ENCODE measurements around the gene CRAMP1.

The CRAMP1 gene

GRCh38 chr16:1655909-1656807, 44.0 kb downstream of the CRAMP1 start:
- TF ChIP-seq, protein P1, sequence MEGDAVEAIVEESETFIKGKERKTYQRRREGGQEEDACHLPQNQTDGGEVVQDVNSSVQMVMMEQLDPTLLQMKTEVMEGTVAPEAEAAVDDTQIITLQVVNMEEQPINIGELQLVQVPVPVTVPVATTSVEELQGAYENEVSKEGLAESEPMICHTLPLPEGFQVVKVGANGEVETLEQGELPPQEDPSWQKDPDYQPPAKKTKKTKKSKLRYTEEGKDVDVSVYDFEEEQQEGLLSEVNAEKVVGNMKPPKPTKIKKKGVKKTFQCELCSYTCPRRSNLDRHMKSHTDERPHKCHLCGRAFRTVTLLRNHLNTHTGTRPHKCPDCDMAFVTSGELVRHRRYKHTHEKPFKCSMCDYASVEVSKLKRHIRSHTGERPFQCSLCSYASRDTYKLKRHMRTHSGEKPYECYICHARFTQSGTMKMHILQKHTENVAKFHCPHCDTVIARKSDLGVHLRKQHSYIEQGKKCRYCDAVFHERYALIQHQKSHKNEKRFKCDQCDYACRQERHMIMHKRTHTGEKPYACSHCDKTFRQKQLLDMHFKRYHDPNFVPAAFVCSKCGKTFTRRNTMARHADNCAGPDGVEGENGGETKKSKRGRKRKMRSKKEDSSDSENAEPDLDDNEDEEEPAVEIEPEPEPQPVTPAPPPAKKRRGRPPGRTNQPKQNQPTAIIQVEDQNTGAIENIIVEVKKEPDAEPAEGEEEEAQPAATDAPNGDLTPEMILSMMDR (IDR thresholded peaks at IDR 0.05; ENCODE audit: unreplicated experiment in 3 of 3): no peak
- no peak overlapping the region for H3K4me3 Mint-ChIP-seq
- H3K36me3 Mint-ChIP-seq (ENCODE audit: low read depth): peaks cover 49% of the 10 kb centered on the region
- H3K9me3 Mint-ChIP-seq: no peaks in the 10 kb centered on the region
- H3K27ac Mint-ChIP-seq: no peak overlapping the region
- no peaks in the 10 kb centered on the region for H3K4me1 Mint-ChIP-seq
- H3K27me3 Mint-ChIP-seq (ENCODE audit: low read depth): no peaks in the 10 kb centered on the region

GRCh38 chr16:1656808-1657617, 44.9 kb downstream of the CRAMP1 start:
- Mint-ChIP-seq H3K27me3 (ENCODE audit: low read depth) (no peaks in the 10 kb centered on the region), H3K4me3 (no peak overlapping the region), H3K36me3 (ENCODE audit: low read depth) (peaks cover 45% of the 10 kb centered on the region), H3K27ac (no peak overlapping the region), H3K4me1 (no peaks in the 10 kb centered on the region), H3K9me3 (no peaks in the 10 kb centered on the region)
- TF ChIP-seq, protein P1 (IDR thresholded peaks at IDR 0.05; ENCODE audit: unreplicated experiment in 3 of 3): no peak

DNA sequence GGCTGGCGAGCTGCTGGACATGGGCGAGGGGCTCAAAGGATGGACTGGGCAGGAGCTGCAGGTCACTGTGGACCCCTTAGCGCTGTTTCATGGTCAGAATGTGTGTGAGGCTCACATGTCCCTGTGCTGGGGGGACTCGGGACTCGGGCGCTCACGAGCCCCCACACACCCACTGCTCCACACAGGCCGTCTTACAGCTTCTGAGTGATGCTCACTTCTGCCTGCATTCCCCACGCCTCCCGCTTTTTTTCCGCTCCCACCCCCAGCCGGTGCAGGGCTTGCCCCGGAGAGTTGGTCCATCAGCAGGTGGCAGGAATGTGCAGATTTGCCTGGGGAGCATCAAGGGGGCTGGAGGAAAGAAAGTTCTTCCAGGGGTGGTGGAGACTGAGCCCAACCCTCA, 45.7 kb downstream of the CRAMP1 start:
- no peaks in the 10 kb centered on the region for H3K27me3 Mint-ChIP-seq (ENCODE audit: low read depth)
- H3K4me3 Mint-ChIP-seq: no peak overlapping the region
- H3K36me3 Mint-ChIP-seq (ENCODE audit: low read depth): peaks cover 46% of the 10 kb centered on the region
- TF ChIP-seq, protein P1 (IDR thresholded peaks at IDR 0.05; ENCODE audit: unreplicated experiment in 3 of 3): no peak
- H3K4me1 Mint-ChIP-seq: no peaks in the 10 kb centered on the region
- H3K9me3 Mint-ChIP-seq: no peaks in the 10 kb centered on the region
- no peak overlapping the region for H3K27ac Mint-ChIP-seq

DNA sequence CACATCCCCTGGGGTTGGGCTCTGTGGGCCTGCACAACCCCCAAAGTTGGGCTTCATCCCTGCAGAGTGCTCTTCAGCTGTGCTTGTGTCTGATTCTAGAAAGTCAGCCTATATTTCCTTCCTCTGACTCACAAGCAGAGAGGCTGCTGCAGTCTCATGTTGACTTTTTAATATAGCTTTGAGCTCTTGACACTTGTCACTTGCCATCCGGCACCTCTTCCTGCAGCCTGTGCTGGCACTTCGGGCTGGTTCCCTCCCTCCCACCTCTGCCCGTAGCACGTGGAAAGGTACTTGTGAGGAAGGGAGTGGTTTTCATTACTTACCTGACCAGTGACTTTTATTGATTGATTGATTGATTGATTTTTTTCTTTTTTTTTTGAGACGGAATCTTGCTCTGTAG, 46.9 kb downstream of the CRAMP1 start:
- Mint-ChIP-seq H3K4me3 (no peak overlapping the region), H3K27me3 (ENCODE audit: low read depth) (no peaks in the 10 kb centered on the region), H3K9me3 (no peaks in the 10 kb centered on the region), H3K36me3 (ENCODE audit: low read depth) (peaks cover 53% of the 10 kb centered on the region), H3K4me1 (no peaks in the 10 kb centered on the region), H3K27ac (no peak overlapping the region)
- TF ChIP-seq, protein P1 (IDR thresholded peaks at IDR 0.05; ENCODE audit: unreplicated experiment in 3 of 3): no peak

DNA sequence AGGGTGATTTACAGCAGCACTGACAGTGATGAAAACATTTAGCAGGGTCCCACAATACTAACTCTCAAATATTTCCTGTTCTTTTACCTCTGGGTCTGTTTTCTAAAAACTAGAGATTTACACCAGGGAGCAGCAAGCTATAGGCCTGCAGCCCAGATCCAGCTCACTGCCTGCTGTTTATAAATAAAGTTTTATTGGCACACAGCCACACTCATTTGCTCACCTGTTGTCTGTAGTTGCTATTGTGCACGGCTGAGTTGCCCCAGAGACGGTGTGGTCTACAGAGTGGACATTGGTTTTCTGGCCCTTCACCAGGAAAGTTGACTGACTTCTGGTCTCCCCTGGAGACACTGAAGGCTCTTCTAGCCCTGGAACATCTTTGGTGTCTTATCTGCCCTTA, 49.7 kb downstream of the CRAMP1 start:
- Mint-ChIP-seq H3K4me1 (no peaks in the 10 kb centered on the region), H3K27me3 (ENCODE audit: low read depth) (no peaks in the 10 kb centered on the region), H3K9me3 (no peaks in the 10 kb centered on the region), H3K4me3 (no peak overlapping the region), H3K36me3 (ENCODE audit: low read depth) (peaks cover 45% of the 10 kb centered on the region), H3K27ac (no peak overlapping the region)
- TF ChIP-seq, protein P1 (IDR thresholded peaks at IDR 0.05; ENCODE audit: unreplicated experiment in 3 of 3): no peak
